NCI-H2227 (cell line): ENCODE measurements around the gene HRH3.

ENCODE experiments used
- DNase-seq: peaks from one replicate; lab custom pipeline; 2025; ENCODE audit not compliant: unreplicated experiment; lab: John Stamatoyannopoulos, UW

HRH3 gene

GRCh38 chr20:62219992-62220665, at the start of gene HRH3:
Gene HRH3, minus strand, starts transcription at chr20:62220278. Its CDS starts 308 bp downstream, at chr20:62219970.
- peak; percentile 79 for DNase-seq

- DNase-seq, result no peak
These were observed 49.8 kb upstream of the HRH3 start for GRCh38 chr20:62269871-62270270.

- DNase-seq, result no peak
These were observed 49.3 kb upstream of the HRH3 start for GRCh38 chr20:62269378-62269777.

- no peak for DNase-seq
These were observed 48.3 kb upstream of the HRH3 start for GRCh38 chr20:62268228-62268900.

- DNase-seq, result no peak
These were observed 47.5 kb upstream of the HRH3 start for GRCh38 chr20:62267543-62267942.

- no peak for DNase-seq
These were observed 46.8 kb upstream of the HRH3 start for GRCh38 chr20:62266851-62267250.

- DNase-seq, result no peak
These were observed 46.3 kb upstream of the HRH3 start for GRCh38 chr20:62266340-62266739.

- DNase-seq, result no peak
These were observed 45.3 kb upstream of the HRH3 start for GRCh38 chr20:62265365-62265764.

- DNase-seq, result no peak
These were observed 43.3 kb upstream of the HRH3 start for GRCh38 chr20:62263396-62263795.

GRCh38 chr20:62262064-62262463, 42.0 kb upstream of the HRH3 start:
- no peak for DNase-seq

GRCh38 chr20:62259294-62259565, 39.2 kb upstream of the HRH3 start:
- no peak for DNase-seq

- no peak for DNase-seq
These were observed 38.6 kb upstream of the HRH3 start for GRCh38 chr20:62258499-62259293.

- DNase-seq, result no peak
These were observed 35.9 kb upstream of the HRH3 start for GRCh38 chr20:62255976-62256375.

GRCh38 chr20:62254021-62254724, 34.1 kb upstream of the HRH3 start:
- DNase-seq, result peak; percentile 47

GRCh38 chr20:62253398-62253797, 33.3 kb upstream of the HRH3 start:
- no peak for DNase-seq

GRCh38 chr20:62252342-62252966, 32.4 kb upstream of the HRH3 start:
- DNase-seq, result no peak

GRCh38 chr20:62248890-62249560, 28.9 kb upstream of the HRH3 start:
- no peak for DNase-seq

- no peak for DNase-seq
These were observed 27.0 kb upstream of the HRH3 start for GRCh38 chr20:62246872-62247652.

- no peak for DNase-seq
These were observed 26.4 kb upstream of the HRH3 start for GRCh38 chr20:62246431-62246830.

GRCh38 chr20:62245911-62246280, 25.8 kb upstream of the HRH3 start:
- no peak for DNase-seq
